DOHH2 (cell line): ENCODE data around the gene ATP8A2.

ENCODE experiments used
- CTCF ChIP-seq: fragments of 200-600 bp; sonication (generic); IDR thresholded peaks from one replicate; pipeline ENCODE4 v1.5.1; 2014; ENCODE audit warnings: antibody characterized with exemption, mild to moderate bottlenecking, low read depth, low read length; ENCODE audit not compliant: poor library complexity, severe bottlenecking
- EZH2phosphoT487 ChIP-seq: fragments of 200-600 bp; sonication (generic); IDR thresholded peaks from 2 replicates; pipeline ENCODE4 v1.6.1; 2017; ENCODE audit warnings: borderline replicate concordance, mild to moderate bottlenecking, antibody characterized with exemption, low read length, moderate library complexity, mixed read lengths

GRCh38 chr13:25971047-25971446 lies 599.3 kb downstream of the ATP8A2 start:
- TF ChIP-seq CTCF, result no peak
- TF ChIP-seq EZH2phosphoT487, result no peak
